HG02642 (cell line): Measurements from ENCODE around the gene JMJD1C.
A peak's percentile ranks its signal among the peaks of the same experiment; 100 is the strongest.
"Not testable (repeated sequence)": the region's sequence is repeated elsewhere in the genome, so short reads cannot be mapped to it uniquely, and the experiment has no call there.

Source experiments
- ATAC-seq: cut with Tn5 transposase; IDR thresholded peaks from one replicate; pipeline ENCODE4 v1.9.1; 2021; ENCODE audit warnings: mild to moderate bottlenecking; ENCODE audit not compliant: unreplicated experiment, poor library complexity

JMJD1C gene

DNA sequence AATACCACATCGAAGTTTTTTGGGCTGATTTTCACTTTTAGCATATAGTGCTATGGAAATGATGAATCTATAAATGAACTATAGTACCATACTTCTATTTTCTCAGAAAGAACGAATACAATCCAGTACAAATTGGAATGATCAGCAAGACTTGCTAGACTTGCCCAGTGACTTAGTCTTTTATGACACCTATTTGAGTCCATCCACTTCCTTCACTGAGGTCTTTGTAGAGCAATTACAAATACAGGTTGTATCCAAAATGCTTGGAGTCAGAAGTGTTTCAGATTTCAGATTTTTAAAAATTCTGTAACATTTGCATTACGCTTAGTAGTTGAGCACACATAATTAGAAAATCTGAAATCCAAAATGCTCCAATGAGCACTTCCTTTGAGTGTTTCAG is 228.4 kb downstream of the JMJD1C start:
- ATAC-seq, result no peak

DNA sequence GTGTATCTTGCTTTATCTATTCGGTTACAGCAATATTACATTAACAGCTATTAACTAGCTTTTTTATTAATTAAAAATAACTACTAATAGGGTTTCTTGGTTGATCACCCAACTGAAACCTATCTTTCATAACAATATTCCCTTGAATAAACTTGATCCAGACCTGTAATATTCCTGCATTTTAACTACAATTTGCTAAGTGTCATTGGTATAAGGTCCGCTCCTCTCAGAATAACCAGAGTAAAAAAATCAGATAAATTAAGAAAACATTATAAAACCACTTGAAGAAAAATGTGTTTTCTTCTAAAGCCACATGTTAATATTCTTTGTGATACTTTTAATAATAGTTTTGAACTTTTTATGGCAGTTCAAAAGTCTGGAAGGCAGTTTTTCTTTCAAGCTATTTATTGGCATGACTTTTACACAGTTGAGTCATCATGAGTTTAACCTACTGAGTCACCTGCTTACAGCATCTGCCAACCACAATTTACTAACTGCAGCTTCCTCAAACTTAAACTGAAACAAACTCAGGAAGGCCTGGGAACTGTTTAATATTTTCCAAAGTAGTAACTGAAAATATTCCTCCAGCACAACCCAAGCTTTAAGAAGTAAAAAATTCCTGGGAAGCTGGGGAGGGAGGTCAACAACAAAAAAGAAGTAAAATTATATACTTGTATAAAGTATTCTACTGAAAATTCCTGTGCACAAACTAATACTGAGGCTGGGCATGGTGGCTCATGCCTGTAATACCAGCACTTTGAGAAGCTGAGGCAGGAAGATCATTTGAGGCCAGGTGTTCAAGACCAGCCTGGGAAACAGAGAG is 229.5 kb downstream of the JMJD1C start:
- peak; percentile 92 for ATAC-seq

DNA sequence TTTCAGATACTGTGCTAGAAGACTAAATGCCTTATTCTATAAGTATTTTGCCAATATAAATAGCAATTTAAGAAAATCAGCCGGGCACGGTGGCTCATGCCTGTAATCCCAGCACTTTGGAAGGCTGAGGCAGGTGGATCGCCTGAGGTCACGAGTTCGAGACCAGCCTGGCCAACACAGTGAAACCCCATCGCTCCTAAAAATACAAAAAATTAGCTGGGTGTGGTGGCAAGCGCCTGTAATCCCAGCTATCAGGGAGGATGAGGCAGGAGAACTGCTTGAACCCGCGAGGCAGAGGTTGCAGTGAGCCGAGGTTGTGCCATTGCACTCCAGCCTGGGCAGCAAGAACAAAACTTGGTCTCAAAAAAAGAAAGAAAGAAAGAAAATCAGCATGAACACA is 230.6 kb downstream of the JMJD1C start:
- ATAC-seq, result not testable (repeated sequence)

DNA sequence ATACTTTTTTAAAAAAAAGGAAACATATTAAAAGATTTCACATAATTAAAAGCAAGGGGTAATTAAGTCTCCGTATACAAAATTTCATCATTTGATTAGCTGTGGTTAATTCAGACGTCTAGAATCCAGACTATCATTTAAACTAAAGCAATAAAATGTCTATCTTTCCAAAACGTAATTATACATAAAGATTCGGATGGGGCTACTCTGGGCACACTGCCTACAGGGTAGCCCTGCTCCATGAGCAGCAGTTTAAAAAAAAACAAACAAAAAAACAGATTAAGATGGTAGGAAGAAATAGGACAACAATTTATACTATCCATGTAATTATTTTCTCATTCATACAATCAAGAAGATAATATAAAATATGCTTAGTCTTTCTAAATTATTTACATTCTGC is 236.6 kb downstream of the JMJD1C start:
- ATAC-seq, result no peak

DNA sequence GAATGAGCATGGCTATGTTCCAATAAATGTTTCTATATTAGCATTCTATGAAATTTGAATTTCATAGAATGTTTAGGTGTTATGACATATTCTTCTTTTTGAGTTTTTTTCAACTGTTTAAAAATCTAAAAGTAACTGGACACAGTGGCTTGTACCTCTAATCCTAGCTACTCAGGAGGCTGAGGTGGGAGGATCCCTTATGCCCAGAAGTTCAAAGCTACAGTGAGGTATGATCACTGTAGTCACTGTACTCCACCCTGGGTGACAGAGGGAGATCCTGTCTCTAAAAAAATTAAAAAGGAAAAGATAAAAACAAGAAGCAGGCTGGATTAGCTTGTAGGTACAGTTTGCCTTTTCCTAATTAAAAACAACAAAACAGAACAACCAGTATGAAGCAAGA is 237.5 kb downstream of the JMJD1C start:
- ATAC-seq, result no peak

DNA sequence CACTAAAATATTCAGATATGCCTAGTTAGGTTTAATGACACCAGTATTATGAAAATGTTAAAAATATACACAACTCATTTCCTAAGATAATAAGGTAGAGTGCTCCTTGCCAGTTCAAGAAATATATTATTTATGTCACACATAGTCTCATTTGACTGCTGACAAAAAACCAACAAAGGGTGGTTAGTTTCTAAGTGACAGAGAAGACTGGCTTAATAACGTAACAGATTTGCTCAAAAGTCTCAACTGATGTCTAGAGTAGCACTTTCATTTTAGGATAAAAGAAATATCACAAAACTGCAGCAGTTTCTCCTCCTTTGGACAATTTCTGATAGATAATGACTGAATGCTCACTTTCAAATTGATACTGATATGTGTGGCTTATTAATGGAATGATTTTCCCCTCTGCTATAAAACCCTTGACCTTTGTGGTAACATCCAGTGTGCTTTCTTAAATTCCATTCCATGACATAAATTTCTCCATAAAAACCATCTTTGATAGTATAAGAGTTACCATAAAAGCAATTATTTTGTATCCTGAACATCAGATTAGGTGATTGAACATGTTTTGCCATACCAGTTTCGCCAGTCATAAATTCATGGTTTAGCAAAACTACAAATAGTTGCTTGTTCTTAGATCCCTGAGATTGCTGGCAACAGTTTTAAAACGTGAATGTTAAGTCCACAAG is 238.4 kb downstream of the JMJD1C start:
- no peak for ATAC-seq

DNA sequence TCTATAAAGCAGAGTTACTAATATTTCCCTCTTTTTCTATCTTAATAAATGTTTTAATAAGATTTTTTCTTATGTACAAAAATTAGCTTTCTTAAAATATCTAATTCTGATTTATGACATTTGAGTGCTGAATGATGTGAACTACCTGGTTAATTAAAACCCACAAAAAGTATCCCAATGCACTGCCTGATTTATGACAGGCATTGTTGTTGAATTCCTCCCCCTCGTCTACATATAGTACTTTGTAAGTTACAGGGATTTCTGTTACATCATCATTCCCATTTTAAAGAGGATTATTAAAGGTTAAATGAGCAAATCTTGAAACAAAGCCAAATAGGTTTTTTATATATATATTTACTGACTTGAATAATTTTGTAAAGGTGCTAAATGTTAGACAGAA is 241.5 kb downstream of the JMJD1C start:
- no peak for ATAC-seq

DNA sequence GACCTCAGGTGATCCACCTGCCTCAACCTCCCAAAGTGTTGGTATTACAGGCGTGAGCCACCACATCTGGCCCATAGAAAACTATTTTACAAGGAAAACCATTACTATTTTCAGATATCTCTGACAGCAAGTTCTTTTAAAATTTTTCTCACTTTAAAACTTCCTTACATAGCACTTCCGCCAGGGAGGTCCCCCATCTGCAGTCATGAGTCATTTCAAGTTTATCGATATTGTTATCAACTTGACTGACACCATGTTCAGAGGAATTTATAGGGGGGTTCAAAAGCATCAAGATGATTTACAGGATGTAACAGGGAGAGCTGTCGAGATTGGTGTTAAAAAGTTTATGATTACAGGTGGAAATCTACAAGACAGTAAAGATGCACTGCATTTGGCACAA is 243.8 kb downstream of the JMJD1C start:
- ATAC-seq, result no peak

DNA sequence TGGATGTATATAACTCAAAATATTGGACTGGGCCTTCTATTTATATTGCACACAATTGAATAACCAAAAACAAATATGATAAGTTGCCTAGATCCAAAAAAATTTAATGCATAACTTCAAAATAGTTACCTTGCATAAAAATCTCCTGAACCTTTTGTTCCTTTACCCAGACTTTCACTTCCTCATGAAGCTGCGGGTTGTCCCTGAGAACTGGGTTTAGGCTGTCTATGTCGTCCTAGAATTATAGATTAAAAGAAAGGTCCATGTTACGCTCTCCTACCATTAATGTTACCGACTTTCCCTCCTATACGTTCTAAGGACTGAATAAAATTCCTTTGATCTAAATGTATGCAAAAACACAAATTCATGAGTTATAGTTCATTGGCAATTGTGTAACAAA is 246.0 kb downstream of the JMJD1C start:
- no peak for ATAC-seq

DNA sequence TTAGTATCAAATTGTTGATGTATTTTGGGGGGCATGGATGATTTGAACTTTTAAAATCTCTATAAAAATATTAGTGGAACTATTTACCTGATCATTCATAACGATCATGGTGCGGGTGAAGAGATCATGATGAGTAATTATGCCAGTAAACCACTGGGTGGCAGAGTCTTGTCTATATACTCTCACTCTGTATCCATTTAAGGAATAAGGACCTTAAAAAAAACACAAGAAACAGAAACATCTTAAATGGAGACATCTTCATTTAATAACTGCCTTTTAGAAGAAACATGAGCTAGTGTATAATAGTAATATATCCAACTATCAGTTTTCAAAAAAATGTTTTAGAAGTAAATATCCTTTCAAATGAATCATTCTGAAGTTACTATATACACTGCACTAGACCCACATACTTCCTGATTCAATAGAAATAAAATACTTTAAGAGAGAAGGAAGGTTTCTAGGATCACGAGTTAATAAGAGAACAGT is 248.6 kb downstream of the JMJD1C start:
- ATAC-seq, result peak; percentile 81

DNA sequence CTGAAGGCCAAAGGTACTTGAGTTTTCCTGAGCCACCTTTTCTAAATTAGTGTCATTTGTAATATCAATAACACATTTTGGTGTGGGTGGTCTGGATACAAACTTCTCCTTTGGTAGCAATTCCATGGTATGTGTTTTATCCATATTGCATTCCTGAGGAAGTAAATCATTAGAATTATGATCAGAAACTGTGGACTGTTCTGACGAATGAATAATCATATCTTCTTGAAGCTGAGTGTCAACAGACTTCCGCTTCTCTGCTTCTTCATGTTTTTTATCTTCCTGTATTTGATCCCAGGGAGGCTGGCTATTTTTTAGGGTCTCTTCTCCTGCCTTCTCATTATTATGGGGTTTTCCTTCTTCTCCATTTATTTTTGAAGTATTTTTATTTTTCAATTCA is 251.2 kb downstream of the JMJD1C start:
- ATAC-seq, result no peak

DNA sequence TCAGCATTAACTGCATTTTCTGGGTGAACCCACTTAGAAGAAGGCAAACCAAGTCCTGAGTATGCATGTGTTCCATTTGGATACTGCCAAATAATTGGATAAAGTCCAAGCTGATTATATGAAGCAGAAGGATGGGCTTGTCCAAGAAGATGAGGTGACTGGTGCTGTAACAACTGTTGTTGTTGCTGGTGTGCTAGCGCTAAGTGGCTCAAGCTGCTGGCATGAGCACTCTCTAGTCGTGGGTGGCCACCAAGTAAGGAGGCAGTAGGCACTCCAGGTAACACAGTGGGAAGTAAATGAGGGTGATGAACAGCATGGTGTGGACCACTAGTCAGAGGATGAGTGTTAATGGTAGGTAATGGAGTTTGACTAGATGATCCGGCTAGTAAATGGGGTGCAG is 252.3 kb downstream of the JMJD1C start:
- no peak for ATAC-seq

DNA sequence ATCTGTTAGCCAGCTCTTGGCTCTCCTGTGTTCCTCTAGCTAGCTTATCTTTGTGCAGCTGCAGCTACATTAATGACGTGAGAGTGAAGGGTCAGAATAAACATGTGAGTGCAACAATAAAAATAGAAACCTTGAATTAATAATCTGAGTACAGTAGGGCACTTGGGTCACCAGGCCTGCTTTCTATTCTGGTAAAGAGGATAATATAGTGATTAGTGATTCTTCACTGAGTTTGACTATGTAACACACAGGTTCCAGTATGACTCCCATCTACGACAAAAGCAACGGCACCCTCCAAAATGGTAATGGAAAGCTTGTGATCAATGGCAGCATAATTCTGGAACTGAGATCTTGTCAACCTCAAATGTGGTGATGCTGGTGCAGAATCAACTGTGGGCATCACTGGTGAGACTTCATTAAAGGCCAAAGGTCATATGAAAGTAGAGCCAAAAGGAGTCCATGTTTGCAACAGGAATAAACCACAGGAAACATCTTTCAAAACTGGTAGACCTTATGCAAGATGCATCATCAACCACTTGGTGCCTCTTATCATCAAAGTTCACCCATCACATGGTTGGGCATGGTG is 255.1 kb downstream of the JMJD1C start:
- peak; percentile 37 for ATAC-seq

DNA sequence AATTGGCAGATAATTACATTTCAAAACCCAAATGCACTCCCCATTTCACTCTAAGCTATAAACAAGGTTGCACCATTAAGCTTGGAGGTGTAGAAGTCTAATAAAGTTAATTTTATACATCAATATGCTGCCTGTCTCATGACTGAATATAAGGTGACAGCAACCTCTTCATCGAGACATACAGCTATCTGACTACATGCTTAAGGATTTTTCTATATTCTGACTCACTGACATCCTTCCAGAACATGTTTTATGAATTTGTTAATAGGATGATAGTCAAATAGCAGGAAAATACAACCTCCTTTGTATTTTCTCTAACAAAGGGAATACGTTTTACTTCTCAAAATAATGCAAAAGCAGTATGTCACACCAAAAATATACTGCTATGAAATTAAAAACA is 256.1 kb downstream of the JMJD1C start:
- no peak for ATAC-seq

DNA sequence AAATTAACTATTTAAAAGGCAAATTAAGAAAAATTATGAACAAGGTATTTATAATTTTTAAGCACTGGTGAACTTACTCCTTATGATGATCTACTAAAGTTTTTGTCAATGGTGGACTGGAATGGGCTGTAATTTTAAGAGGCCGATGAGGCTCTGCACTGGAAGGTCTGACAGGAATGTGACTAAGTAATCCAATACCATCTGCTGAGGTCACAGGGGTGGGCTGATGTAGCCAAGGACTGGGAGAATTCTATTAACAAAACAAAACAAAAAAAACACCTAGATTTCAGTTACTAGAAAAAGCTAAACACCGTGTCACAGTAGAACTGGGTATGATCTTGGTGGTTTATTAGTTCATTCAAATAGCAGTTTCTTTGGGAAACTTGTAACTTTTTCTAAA is 256.8 kb downstream of the JMJD1C start:
- no peak for ATAC-seq

DNA sequence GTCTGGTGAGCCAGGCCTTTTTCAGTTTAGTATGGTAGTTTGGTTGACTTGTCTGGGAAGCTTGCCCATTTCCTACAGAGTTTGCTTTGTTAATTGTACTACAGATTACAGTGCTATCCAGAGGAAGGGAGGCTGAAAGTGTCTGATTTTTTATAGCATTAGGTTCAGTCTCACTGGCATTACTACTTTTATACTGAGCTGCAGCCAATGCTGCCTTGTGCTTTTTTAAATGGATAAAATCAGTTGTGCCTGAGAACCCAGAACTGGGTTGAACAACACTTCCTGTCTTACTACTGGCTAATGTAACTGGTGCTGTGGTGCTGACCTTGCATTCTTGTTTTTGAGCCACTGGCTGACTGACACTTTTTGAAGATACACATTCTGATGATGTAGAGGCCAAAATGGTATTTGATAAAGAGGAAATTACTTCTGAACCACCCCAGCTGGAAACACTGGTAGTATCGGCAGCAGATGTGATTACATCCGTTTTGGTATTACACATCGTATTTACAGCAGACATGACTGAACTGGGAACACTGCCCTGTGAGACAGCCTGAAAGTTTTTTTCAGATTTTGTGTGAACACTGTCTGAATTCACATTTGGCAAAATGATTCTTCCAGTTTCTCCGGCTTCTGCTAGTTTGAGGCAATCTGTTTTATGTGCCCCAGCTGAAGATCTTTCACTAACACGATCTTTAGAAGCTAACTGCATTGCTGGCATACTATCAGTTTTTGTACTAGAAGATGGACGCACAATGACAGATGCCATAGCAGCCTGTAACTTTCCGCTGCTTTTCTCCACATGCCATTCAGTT is 258.6 kb downstream of the JMJD1C start:
- ATAC-seq, result peak; percentile 41

DNA sequence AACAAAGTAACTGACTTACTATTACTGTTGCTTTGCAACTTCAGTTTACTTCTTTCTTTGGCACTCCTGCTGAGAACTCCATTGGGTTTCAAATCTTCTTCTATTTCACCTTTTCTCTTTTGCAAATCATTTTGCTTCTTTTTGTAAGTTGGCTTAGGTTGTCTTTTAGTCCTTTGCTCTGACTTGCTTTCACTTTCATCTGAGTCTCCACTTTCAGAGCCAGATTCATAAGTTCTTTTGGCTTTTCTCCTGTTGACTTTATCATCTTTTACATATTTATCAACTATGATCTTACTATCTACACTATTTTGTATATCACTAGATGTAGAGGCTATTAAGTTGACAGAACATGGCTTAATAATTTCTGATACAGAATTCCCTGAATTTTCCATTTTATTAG is 259.2 kb downstream of the JMJD1C start:
- no peak for ATAC-seq

DNA sequence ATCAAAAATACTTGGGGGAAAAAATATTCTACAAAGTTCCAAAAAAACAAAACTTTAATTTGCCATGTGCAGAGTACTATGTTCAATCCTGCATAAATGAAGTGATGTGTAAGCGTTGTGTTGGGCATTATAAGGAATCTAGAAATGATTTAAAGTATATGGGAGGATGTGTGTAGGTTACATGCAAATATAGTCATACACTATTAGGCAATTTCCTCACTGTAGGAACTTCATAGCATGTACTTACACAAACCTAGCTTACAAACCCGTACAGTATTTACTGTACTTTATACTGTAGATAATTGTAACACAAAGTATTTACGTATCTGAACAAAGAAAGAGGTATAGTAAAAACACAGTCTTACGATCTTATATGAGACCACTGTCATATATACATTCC is 260.4 kb downstream of the JMJD1C start:
- no peak for ATAC-seq

DNA sequence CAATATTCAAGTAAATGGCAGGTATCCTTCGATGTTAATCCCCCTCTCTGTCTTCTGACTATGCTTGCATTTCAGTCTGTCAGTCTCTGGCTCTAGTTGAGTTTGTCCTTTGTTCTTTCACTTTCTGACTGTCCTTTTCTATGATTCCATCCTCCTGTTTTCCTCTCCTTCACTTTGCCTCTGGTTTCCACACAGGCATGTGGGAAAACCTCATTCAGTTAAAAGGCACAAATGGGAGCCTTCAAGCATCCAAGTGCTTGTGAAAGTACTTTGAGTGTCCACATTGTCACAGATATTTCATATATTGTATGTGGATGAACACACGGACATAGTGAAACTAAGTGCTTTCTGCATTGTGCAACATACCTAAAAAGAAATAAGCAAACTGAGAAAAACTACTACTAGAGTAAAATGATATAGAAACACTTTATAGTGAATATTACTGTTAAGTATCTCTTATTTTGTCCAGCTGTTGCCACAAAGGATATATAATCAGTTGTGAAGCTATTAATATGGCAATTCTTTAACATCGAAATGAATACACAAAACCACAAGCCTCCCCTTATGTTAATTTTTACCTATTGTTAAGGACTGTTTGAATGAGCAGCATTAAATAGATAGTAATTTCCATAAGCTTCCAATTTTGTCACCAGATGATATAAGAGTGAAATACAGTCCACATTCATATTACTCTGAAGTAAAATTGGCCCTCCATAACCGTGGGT is 260.9 kb downstream of the JMJD1C start:
- ATAC-seq, result peak; percentile 46

DNA sequence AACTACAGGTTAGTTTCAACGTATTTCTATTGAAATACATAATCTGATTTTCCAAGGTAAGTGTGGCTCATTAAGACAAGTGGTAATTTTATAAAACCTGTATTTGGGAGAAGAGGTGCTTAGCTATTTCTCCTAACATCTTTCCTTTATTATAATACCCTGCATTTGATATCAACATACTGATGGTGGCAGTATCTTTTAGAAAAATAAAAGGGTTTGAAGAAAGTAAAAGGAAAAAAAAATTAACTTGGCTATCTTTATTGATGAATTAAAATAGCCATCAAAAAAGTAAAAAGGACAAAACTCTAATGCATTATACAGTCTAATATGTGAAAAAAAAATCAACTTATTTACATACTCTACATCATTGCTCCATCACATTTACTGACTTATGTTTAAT is 264.7 kb downstream of the JMJD1C start:
- no peak for ATAC-seq
